Breast epithelium (tissue), 4 donors: Measurements from ENCODE around the gene DVL1. TPM values are rescaled to one million over a fixed set of nuclear protein-coding genes. Genes with fewer than 3 reads are reported as not detected.

Source experiments
- DNase-seq, 2 donors: peaks; one replicate each; pipeline ENCODE4 v3.0.0-alpha.2; 2019; ENCODE audit warnings: low spot score in 2 of 2
- H3K27ac ChIP-seq, 2 donors: fragments of 200-600 bp; sonication (generic) in 1 of 2; one replicate each; pipeline ENCODE4 v1.5.1; 2016 to 2019; ENCODE audit warnings: mild to moderate bottlenecking in 1 of 2
- H3K27me3 ChIP-seq, 2 donors: fragments of 200-600 bp; sonication (generic) in 1 of 2; one replicate each; pipeline versions ENCODE4 v1.5.1 to v1.6.0; 2017 to 2019; ENCODE audit warnings: control low read depth in 1 of 2, mild to moderate bottlenecking in 1 of 2
- H3K36me3 ChIP-seq: fragments of 200-600 bp; one replicate; pipeline ENCODE4 v1.5.1; 2019
- H3K4me1 ChIP-seq, 2 donors: fragments of 200-600 bp; sonication (generic); one replicate each; pipeline ENCODE4 v1.5.1; 2016 to 2019; ENCODE audit warnings: control low read depth in 1 of 2
- H3K4me3 ChIP-seq, 3 donors: fragments of 200-600 bp; sonication (generic); 1 replicate in 2 of 3; 2 replicates in 1 of 3; pipeline ENCODE4 v1.5.1; 2016 to 2019; ENCODE audit warnings: mild to moderate bottlenecking in 3 of 3, moderate library complexity in 2 of 3
- H3K9me3 ChIP-seq, 2 donors: fragments of 200-600 bp; sonication (generic) in 1 of 2; one replicate each; pipeline ENCODE4 v1.5.1; 2016 to 2019; ENCODE audit warnings: control low read depth in 1 of 2
- POLR2A ChIP-seq: fragments of 450-650 bp; IDR thresholded peaks from one replicate; pipeline ENCODE4 v1.6.1; 2016; ENCODE audit warnings: antibody characterized with exemption, mild to moderate bottlenecking, moderate library complexity
- POLR2AphosphoS5 ChIP-seq, 3 donors: sonication (generic); formaldehyde crosslinking; IDR thresholded peaks; one replicate each; pipeline ENCODE4 v1.6.1; 2017; ENCODE audit warnings: antibody characterized with exemption in 3 of 3
- intact Hi-C: fragments of 100-400 bp; cut with DNase I; formaldehyde crosslinking; loops from one replicate; pipeline ENCODE4 v1.15.1; 2023; ENCODE audit warnings: low total_unique reads
- total RNA-seq, 3 donors: library from RNA; depleted of rRNA; stranded (reverse); fragments of >200 nt; gene quantifications; one replicate each; pipeline ENCODE4 v1.1.0, GENCODE V29; 2016
- TF ChIP-seq, protein P1 (sequence below), 3 donors: fragments of 450-650 bp; IDR thresholded peaks; one replicate each; pipeline ENCODE4 v1.5.1; 2016 to 2017; ENCODE audit warnings: antibody characterized with exemption in 3 of 3, mild to moderate bottlenecking in 3 of 3, moderate library complexity in 3 of 3

Gene DVL1
- total RNA-seq, 3 donors from 2014 or later, result 55.2 to 70.1 (median 55.2) TPM

DNA sequence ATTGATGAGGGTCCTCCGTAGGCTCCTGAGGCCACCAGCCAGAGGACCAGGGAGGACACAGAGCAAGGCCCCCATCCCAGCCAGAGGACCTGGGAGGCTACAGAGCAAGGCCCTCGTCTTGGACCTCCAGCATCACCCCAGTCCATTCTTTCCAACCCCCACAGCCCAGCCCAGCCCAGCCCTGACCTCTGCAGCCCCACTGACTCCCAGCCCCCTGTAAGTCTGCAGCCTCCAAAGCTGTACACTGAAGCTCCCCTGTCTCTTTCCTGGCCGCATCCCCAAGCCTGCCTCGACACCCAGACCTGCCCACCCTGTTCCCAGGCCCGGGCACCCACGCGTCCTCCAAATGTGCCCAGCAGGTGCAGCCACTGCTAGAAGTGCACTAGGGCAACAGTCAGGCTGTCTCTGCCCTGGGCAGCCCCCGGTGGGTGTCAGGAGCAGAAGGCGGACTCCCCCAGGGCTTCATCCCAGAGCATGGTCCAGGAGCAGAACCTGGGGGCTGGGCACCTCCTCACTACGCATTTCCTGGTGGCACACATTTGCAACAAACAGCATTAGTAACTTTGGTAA lies 2.1 kb downstream of the DVL1 start:
- DNase-seq, result no peak
- no peaks in the 10 kb centered on the region for H3K36me3 ChIP-seq
- H3K4me3 ChIP-seq, result peak overlapping the region; percentile 65 to 99 (median 76)
- TF ChIP-seq POLR2AphosphoS5 (IDR thresholded peaks at IDR 0.05) (no peak), POLR2A (no peak)
- TF ChIP-seq, protein P1, sequence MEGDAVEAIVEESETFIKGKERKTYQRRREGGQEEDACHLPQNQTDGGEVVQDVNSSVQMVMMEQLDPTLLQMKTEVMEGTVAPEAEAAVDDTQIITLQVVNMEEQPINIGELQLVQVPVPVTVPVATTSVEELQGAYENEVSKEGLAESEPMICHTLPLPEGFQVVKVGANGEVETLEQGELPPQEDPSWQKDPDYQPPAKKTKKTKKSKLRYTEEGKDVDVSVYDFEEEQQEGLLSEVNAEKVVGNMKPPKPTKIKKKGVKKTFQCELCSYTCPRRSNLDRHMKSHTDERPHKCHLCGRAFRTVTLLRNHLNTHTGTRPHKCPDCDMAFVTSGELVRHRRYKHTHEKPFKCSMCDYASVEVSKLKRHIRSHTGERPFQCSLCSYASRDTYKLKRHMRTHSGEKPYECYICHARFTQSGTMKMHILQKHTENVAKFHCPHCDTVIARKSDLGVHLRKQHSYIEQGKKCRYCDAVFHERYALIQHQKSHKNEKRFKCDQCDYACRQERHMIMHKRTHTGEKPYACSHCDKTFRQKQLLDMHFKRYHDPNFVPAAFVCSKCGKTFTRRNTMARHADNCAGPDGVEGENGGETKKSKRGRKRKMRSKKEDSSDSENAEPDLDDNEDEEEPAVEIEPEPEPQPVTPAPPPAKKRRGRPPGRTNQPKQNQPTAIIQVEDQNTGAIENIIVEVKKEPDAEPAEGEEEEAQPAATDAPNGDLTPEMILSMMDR (IDR thresholded peaks at IDR 0.05), result no peak
- peaks cover 9 to 31% of the 10 kb centered on the region in 2 donors for H3K4me1 ChIP-seq
- peak overlapping the region; percentile 65 to 89 for H3K27ac ChIP-seq
- H3K9me3 ChIP-seq, result no peaks in the 10 kb centered on the region
- H3K27me3 ChIP-seq, result no peaks in the 10 kb centered on the region
- intact Hi-C loops, result no loop called here

DNA sequence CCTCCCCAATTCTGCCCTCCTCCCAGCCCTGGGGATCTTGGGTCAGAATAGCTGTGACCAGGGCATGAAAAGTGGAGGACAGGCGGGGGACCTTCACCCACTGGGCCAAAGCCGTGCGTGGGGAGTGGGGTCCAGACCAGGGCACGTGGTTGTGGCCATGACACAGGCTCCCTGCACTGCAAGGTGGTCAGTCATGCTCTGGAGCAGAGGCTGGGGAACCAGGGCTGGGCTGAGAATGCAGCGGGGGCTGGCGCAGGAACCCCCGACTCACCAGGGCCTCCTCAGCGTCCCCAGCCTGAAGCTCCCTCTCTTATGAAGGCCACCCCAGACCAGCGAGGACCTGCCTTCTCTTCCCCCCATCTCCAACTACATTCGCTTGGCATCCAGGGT lies 2.7 kb downstream of the DVL1 start:
- H3K4me3 ChIP-seq, result peak overlapping the region in 1 of 3 donors; percentile 99
- H3K27me3 ChIP-seq, result no peaks in the 10 kb centered on the region
- no peak for DNase-seq
- intact Hi-C loops, result no loop called here
- no peaks in the 10 kb centered on the region for H3K36me3 ChIP-seq
- peaks cover 9 to 26% of the 10 kb centered on the region in 2 donors for H3K4me1 ChIP-seq
- TF ChIP-seq POLR2AphosphoS5 (IDR thresholded peaks at IDR 0.05), result no peak
- TF ChIP-seq, protein P1 (IDR thresholded peaks at IDR 0.05), result no peak
- no peak for TF ChIP-seq POLR2A
- no peaks in the 10 kb centered on the region for H3K9me3 ChIP-seq
- H3K27ac ChIP-seq, result no peak overlapping the region

DNA sequence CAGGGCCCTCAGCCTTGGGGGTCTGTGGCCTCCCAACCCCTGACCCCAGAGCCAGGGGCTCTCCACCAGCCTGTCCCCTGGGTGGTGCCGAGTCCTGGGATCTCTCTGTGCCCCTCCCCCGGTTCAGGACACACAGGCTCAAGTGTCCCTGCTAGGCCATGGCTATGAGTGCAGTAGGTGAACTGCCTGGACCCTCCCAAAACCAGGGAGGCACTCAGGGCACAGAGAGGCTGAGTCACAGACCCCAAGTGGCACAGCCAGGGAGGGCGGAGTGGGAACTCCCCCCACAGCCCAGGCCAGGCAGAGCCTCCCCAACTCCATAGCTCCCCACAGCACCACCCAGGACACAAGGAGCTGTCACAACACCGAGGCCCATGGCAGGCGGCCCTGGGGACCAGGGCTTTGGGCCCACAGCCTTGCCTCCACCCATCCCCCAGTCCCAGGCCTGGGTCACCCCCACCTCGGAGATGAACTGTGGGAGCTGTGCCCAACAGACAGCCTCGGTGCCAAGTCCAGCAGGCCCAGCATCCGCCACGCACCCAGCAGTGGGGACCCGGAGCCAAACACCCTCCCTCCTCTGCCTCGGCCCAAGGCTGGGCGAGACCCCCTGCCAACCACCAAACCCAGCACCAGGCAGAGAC lies 3.2 kb downstream of the DVL1 start:
- H3K36me3 ChIP-seq, result no peaks in the 10 kb centered on the region
- H3K27ac ChIP-seq, result no peak overlapping the region
- peaks cover 9 to 26% of the 10 kb centered on the region in 2 donors for H3K4me1 ChIP-seq
- peak overlapping the region in 1 of 3 donors; percentile 99 for H3K4me3 ChIP-seq
- no peaks in the 10 kb centered on the region for H3K27me3 ChIP-seq
- intact Hi-C loops, result no loop called here
- no peak for DNase-seq
- TF ChIP-seq POLR2AphosphoS5 (IDR thresholded peaks at IDR 0.05) (no peak), POLR2A (no peak)
- TF ChIP-seq, protein P1 (IDR thresholded peaks at IDR 0.05), result no peak
- no peaks in the 10 kb centered on the region for H3K9me3 ChIP-seq

DNA sequence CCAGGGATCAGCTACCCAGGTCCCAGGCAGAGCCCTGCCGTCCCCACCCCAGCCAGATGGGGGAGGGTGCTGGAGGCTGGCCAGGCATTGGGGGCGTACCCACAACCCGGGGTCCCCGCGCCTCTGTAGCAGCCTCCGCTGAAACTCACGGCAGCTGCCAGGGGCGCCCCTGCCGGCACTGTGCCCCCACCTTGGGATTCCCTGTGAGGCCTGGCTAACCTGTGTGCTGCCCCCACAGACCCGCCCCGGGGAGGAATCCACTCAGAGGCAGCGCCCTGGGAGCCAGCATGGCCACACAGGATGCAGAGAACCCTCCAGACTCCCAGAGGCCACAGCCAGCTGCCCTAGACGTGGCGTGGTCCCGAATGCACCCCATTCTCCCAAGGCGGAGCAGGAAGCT lies 3.8 kb downstream of the DVL1 start:
- TF ChIP-seq POLR2AphosphoS5 (IDR thresholded peaks at IDR 0.05) (no peak), POLR2A (no peak)
- TF ChIP-seq, protein P1 (IDR thresholded peaks at IDR 0.05), result no peak

DNA sequence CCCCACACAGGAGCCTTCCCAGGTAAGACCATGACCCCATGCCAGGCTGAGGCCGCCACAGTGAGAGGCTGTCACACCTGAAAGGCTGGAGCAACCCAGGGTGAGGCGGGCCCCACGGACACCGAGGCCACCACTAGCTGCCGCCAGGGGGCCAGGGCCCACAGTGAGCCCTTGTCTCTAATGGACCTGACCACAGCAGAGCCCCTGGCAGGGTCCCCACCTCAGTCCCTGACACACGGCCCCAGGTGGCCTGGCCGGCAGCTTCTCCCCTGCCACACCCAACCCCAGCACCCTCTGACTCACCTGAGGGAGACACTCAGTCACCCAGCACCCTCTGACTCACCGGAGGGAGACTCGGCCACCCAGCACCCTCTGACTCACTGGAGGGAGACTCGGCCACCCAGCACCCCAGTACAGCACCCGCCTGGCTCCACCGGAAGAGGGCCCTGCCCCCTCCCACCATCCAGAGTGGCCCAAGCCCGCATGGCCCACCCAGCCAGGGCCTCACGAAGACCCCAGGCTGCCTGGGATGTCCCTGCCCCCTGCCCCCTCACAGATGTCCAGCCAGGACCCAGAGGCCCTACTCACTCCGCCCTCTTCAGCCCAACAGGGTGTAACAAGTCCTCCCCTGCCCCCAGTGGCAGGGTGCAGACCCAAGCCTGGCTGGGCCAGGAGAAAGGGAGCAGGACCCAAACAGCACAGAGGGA lies 4.4 kb downstream of the DVL1 start:
- no peaks in the 10 kb centered on the region for H3K27me3 ChIP-seq
- H3K27ac ChIP-seq, result peak overlapping the region; percentile 66 to 68
- H3K9me3 ChIP-seq, result no peaks in the 10 kb centered on the region
- intact Hi-C loops, result no loop called here
- DNase-seq, result no peak
- H3K4me1 ChIP-seq, result peaks cover 9 to 26% of the 10 kb centered on the region in 2 donors
- TF ChIP-seq, protein P1 (IDR thresholded peaks at IDR 0.05), result peak in 2 of 3 donors; percentile 26 to 39
- no peak for TF ChIP-seq POLR2AphosphoS5 (IDR thresholded peaks at IDR 0.05)
- no peaks in the 10 kb centered on the region for H3K36me3 ChIP-seq
- H3K4me3 ChIP-seq, result no peak overlapping the region

More for the DNA sequence above, 3.8 kb downstream of the DVL1 start:
- Histone ChIP-seq H3K27ac (peak overlapping the region in 1 of 2 donors; percentile 33), H3K27me3 (no peaks in the 10 kb centered on the region), H3K9me3 (no peaks in the 10 kb centered on the region), H3K4me3 (no peak overlapping the region), H3K4me1 (peaks cover 9 to 26% of the 10 kb centered on the region in 2 donors), H3K36me3 (no peaks in the 10 kb centered on the region)
- DNase-seq, result no peak
- intact Hi-C loops, result no loop called here
